ENCODE results near the gene GASK1A. TPM values are rescaled to one million over a fixed set of nuclear protein-coding genes. Genes with fewer than 3 reads are reported as not detected.
"Not testable (repeated sequence)": the region's sequence is repeated elsewhere in the genome, so short reads cannot be mapped to it uniquely, and the experiment has no call there.

Gene GASK1A
- total RNA-seq, 1 donor from 2014 or later = not detected

- intact Hi-C loops (cut with micrococcal nuclease) = no loop called here
Observed at GRCh38 chr3:43061101-43061895, 82.2 kb downstream of the GASK1A start.

GRCh38 chr3:43062040-43062563 lies 83.0 kb downstream of the GASK1A start:
- intact Hi-C loops (cut with micrococcal nuclease) = no loop called here

GRCh38 chr3:43062564-43063040 lies 83.5 kb downstream of the GASK1A start:
- intact Hi-C loops (cut with micrococcal nuclease) = no loop called here

GRCh38 chr3:43063114-43063513 lies 84.0 kb downstream of the GASK1A start:
- intact Hi-C loops (cut with micrococcal nuclease) = no loop called here

GRCh38 chr3:43070670-43071069 lies 91.6 kb downstream of the GASK1A start:
- intact Hi-C loops (cut with micrococcal nuclease) = not testable (repeated sequence)

- intact Hi-C loops (cut with micrococcal nuclease) = no loop called here
Observed at GRCh38 chr3:43071313-43071893, 92.3 kb downstream of the GASK1A start.

GRCh38 chr3:43072361-43072760 lies 93.2 kb downstream of the GASK1A start:
- intact Hi-C loops (cut with micrococcal nuclease) = no loop called here

GRCh38 chr3:43073116-43073835 lies 94.2 kb downstream of the GASK1A start:
- intact Hi-C loops (cut with micrococcal nuclease) = no loop called here

- intact Hi-C loops (cut with micrococcal nuclease) = no loop called here
Observed at GRCh38 chr3:43073836-43074220, 94.7 kb downstream of the GASK1A start.

GRCh38 chr3:43074482-43074881 lies 95.4 kb downstream of the GASK1A start:
- intact Hi-C loops (cut with micrococcal nuclease) = no loop called here

- intact Hi-C loops (cut with micrococcal nuclease) = no loop called here
Observed at GRCh38 chr3:43074901-43075689, 96.0 kb downstream of the GASK1A start.

GRCh38 chr3:43075904-43076661 lies 97.0 kb downstream of the GASK1A start:
- intact Hi-C loops (cut with micrococcal nuclease) = no loop called here

- intact Hi-C loops (cut with micrococcal nuclease) = no loop called here
Observed at GRCh38 chr3:43076857-43077256, 97.7 kb downstream of the GASK1A start.

- intact Hi-C loops (cut with micrococcal nuclease) = no loop called here
Observed at GRCh38 chr3:43077261-43077660, 98.2 kb downstream of the GASK1A start.

- intact Hi-C loops (cut with micrococcal nuclease) = no loop called here
Observed at GRCh38 chr3:43077707-43078106, 98.6 kb downstream of the GASK1A start.

- intact Hi-C loops (cut with micrococcal nuclease) = no loop called here
Observed at GRCh38 chr3:43079536-43080332, 100.6 kb downstream of the GASK1A start.

- intact Hi-C loops (cut with micrococcal nuclease) = no loop called here
Observed at GRCh38 chr3:43080726-43081568, 101.8 kb downstream of the GASK1A start.

- intact Hi-C loops (cut with micrococcal nuclease) = no loop called here
Observed at GRCh38 chr3:43081796-43082195, 102.7 kb downstream of the GASK1A start.

GRCh38 chr3:43082457-43082856 lies 103.3 kb downstream of the GASK1A start:
- intact Hi-C loops (cut with micrococcal nuclease) = no loop called here
